ENCODE results near the gene FBXL5.

GRCh38 chr4:15648600-15648999 lies 6.6 kb downstream of the FBXL5 start:
- TF ChIP-seq CTCF (IDR thresholded peaks at IDR 0.05; ENCODE audit: insufficient read depth, low read depth, low read length), result no peak
- no peak for TF ChIP-seq EZH2 (IDR thresholded peaks at IDR 0.05; ENCODE audit: insufficient read depth, low read length)

Data from astrocyte (in vitro differentiated cells and primary cell).